SHP77 treated with DMSO at 0.1 percent for 48 hours (cell line): ENCODE results near the gene COL8A2.

ENCODE experiments used
- DNase-seq: peaks from one replicate; lab custom pipeline; 2025; lab: John Stamatoyannopoulos, UW

Gene COL8A2

DNA sequence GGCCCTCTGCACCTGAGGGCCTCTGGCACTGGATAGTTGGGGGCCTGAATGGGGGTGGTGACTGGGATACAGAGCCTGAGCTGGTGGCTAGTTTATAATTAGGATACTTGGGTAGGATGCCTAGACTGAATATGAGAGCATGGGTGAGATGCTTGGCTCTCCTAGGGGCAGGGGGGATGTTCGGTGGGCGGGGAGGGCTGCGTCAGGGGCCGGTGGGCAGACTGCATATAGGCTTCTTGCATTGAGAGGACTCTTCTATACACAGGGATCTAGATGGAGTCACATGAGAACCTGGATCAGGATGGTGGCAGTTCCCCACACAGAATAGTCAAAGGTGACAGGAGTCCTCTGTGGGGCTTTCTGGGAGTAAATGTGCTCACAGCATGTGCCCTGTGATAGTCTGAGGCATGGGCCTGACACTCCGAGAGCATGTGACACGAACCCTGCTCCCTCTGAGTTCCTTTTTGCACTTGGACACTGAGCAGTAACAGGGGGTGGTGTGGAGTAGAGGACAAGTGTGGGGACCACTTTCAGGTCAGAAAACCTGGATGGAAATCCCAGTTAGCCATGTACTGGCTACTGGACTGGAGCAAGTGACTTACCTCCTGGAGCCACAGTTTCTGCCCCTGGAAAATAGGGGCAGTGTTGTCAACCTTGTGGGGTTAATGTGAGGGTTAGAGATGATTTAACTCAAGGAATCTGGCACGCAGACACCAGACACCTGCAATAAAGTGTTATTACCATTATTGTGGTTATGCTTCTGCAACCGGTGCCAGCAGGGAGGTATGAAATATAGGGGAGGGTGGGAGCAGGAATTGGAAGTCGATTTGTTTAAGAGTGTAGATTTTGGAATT lies 33.2 kb upstream of the COL8A2 start:
- no peak for DNase-seq

DNA sequence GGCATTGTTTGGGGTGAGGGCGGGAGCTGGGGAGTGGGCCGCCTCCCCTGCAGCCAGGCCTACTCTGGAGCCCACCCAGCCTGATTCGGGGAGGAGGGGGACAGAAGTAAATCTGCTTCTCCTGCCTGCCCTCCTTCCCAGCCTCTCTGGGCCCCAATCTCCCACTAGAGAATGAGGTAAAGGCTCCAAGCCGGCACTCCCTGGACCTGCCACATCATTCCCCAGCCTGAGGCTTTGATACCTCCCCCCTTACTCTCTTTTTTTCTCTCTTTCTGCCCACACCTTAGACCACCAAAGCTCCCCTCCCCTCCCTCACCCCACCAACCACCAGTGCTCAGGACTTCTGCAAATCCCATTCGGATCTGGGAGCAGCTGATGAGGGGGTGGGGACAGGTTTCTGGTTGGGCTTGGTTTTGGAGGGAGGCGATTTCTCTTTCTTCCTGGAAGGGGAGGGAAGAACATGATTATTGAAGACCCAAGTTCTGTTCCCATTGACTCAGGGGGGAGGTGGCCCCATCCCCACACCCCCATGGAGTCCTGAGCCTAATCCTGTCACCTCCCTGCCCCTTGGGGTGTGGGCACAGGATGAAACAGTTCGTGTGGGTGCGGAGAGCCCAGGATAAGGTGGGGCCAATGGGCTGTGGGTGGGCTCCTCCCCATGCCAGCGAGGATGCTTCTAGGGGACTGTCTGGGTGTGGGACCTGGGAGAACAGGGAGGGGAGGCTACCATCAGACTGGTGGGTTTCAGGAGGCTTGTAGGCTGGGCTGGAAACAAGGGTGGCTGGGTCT lies 32.3 kb upstream of the COL8A2 start:
- DNase-seq, result no peak

DNA sequence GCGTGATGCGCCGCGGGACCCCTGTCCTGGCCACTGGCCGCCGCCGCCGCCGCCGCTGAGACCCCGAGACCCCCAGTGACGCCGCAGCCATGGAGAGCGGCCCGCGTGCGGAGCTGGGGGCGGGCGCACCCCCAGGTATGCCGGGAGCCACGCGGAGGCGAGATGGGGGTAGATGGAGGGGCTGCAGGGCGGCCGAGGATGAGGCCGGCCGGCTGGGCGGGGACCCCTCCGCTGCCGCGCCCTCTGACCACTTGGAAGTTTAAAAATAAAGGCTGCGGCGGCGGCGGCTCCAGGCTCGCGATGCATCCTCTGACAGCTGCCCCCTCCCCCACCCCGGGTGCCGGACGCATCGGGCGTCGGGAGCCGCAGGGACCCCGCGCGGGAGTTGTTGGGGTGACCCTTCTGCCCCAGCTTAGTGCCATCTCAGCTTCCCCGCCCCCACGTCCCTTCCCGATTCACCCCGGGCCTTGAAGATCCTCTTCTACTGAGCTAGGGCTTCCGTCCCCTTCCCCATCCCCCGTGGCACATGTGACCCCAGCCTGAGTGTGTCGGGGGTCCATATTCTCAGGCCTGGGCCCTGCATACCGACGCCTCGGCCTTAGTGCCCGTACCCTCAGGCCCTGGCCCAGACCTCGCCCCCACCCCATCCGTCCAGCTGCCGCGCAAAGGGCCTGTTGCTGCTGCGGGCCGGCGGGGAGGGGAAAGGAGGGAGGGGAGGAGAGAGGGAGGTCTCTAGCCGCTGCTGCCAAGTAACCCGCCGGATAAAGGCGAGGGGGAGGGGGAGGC lies 31.5 kb upstream of the COL8A2 start:
- DNase-seq, result peak; percentile 38

DNA sequence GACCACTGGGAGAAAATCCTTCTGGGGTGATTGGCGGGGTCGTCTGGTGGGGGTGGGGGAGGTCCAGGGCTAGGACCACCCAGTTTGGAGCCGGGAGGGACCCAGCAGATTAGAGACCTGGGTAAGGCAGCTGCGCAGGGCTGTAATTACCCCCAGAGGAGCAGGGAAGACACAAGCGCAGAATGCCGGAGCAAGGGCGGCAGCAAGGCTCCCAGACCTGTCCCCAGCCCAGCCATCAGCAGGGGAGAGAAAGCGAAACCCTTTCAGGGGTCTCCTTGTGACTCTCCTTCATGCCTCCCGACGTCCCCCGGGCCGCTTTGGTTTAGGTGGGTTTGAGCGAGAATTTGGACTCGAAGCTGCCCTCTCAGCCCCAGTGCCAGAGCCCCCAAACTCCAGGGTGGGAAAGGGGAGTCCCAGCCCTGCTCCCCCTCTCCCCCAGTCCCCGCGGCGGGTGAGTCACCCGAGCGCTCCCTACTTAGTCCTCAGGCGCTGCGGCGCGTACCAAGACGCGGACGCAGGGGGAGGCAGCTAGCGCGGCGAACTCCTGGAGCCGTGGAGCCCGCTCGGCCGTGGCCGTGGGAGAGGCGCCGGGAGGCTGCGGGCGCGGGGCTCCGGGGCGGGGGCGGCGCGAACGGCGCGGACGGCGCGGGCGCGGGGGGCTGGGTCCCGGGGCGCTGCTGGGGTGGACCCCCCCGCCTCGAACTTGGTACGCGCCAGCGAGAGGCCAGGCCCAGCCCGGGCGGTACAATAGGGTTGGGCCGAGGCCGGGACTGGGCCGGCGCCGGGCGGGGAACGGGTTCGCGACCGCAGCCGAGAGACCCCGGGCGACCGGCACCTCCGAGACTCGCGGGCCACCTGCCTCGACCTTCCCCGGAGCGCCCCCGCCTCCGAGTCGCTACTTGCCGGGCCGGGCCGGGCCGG lies 30.6 kb upstream of the COL8A2 start, which contains the start of gene MAP7D1:
Gene MAP7D1 (plus strand): TSS at position 753 of the 921 bp plus-strand sequence. CDS start 258 bp downstream, outside the sequence.
- DNase-seq, result no peak

DNA sequence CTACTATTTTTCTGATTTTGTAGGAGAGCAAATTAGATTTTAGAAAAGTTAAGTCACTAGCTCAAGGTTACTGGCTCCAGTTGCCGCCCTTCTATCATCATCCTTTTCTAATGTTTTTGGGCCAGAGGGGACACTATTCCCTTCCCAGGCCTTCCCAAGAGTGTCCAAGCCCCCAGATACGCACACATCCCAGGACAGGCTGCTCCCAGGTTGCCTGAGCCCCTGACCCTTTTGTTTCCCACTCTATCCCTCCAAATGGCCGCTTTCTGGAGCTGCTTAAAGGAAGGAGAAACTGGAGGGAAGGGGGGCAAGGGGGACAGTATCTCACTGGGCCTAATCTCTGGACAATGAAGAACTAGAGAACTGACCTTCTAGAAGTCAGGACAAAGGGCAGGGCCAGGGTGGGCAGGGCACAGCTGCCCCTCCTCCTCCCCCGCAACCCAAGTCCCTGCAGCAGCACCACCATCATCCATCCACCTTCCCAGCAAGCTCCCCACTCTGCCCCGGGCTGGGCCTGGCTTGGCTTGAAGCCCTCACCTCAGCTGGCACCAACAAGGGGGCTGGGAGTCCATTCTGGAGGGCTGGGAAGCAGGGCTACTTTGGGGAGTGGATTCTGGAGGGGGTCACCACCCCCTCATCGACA lies 29.9 kb upstream of the COL8A2 start:
- DNase-seq, result no peak

DNA sequence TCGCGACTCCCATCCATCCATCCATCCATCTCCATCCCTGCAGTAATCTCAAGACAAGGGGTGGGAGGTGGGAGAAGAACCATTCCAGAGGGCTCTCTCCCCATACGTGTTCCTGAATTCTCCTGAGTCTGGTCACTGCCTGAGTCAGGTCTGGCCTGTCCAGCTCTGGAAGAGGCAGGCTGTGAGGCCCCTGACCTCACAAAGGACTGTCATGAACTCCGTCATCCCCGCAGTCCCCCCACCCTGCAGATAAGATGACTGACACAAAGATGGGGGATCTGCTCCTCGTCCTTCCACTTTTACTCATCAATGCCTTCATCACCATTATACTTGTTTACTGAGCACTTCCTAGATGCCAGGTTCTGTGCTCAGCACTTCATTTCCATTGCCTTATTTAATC lies 29.3 kb upstream of the COL8A2 start:
- no peak for DNase-seq

DNA sequence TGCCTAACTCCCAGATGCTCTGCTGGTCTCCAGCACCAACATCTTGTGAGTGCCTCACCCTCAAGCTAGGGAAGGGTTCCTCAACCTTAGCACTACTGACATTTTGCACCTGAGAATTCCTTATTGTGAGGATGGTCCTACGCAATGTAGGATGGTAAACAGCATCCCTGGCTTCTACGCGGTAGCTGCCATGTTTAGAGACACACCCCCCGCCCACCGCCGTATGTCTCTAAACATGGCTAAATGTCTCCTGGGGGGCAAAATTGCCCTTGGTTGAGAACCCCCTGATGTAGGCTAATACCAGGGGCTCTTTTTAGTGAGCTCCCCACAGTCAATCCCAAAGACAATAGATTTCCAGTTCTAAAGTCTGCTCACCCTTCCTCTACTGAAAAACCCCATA lies 28.5 kb upstream of the COL8A2 start:
- DNase-seq, result no peak

DNA sequence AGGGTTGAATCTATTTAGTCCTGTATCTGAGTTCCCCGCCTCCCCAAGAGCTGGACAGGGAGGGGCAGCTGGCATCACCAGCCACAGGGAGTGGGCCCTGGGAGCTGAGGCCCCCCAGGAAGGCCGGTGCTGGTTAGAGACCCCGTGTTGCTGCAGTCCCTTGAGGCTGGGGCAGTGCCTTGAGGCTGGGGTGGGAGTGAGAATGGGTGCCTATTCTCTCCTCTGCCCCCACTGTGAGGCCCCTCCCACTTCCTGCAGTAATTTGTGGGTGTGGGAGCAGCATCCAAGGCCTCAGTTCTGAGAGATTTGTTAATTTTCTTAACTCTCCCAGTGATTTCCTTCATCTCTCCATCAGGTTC lies 26.8 kb upstream of the COL8A2 start:
- DNase-seq, result no peak

DNA sequence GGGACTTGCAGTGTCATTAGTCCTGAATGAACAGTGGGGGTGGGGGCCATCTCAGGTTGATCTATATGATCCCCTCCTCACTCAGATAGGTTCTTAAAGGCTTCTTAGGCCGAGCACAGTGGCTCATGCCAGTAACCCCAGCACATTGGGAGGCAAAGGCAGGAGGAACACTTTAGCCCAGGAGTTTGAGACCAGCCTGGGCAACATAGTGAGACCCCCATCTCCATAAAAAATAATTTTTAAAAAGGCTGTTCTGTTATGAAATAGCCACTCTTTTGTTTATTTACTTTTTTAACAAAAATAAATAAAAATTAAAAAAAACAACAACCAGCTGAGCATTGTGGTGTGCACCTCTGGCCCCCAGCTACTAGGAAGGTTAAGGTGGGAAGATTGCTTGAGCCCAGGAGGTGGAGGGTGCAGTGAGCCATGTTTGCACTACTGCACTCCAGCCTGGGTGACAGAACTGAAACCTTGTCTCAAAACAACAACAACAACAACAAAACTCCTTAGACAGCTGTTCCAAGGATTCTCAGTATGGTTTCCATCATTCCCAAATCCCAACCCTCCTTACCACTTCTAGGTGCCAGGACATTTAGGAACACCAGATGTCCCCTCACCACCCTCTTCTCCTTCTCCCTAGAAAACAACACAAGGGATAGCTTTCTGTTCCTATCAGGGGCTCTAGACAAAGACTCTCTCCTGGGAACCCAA lies 26.3 kb upstream of the COL8A2 start:
- no peak for DNase-seq

DNA sequence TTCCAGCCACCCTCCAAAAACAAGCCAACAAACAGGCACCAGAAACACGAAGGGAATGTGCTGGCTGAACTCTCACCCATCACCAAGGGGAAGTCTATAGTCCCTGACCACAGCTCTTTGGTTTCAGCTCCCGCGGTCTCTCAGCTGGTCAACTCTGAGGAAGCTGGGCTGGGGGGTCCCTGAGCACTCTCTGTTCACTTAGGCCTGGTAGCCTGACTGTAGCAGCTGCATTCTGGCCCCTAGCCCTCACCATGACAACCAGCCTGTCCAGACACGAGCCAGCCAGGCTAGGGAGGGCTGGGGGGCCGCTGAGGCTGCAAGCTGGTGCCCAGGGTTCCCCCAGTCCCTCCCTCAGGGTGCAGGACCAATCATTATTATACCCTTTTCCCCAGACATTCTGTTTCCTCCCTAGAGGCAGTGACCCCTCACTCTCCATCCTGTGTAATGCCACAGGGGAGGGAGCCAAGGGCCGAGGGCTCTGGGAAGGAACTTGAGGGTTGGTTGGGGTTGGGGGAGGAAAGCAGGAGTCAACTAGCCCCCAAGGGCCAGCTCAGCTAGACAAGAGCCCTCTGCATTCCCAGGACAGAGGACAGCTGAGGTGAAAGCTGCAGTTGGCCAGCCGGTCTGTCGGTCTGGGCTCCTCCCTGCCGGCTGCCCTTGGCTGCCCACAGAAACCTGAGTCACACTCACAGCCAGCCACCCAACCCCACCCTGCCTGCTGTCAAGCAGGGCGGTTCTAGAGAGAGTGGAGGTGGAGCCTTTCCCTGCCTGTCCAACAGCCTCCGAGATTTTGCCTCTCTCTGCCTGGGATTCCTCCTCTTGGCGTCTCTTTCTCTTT lies 25.5 kb upstream of the COL8A2 start:
- peak; percentile 87 for DNase-seq

DNA sequence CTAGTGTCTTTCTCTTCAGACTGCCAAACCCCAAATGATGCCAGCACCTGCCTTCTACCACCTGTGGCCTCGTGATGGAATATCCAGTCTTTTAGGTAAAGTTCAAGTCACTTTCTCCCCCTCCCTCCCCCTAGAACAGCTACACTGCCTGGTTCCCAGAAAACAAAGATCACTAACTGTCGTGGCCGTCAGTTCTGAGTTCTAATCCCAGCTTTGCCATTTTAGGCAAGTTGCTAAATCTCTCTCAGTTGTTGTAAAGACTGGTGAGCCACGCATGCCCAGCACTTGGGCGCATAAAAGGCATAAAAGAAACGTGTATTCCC lies 24.9 kb upstream of the COL8A2 start:
- DNase-seq, result no peak

DNA sequence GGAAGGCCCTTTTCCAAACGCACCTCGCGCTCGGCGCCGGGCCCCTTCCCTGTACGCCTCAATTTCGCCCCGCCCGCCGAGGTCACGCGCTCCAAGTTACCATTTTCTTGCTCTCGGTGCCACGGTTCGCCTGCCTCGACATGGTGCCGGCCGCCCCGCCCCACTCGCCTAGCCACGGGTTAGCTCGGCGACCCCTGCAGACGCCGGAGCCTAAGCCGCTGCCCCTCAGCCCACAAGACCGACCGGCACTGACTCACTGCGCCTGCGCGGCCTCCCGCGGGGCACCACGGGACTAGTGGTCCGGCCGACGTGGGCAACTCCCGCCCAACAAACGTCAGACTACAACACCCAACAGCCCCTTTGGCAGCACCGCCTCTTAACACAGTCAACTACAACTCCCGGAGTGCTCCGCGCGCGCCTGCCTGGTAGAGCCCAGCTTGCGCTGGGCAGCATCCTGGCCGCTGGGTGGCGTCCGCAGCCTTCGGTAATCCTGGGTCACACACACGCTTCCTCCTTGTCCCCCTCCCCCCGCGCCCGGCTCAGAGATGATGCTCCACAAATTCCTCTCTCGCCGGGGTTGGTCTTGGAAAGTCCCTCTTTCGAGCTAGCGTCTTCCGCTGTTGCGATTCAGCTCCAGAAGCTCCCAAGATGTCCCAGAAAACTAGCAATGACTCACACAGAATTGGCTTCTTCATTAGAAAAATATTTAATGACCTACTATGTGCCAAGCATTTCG lies 24.4 kb upstream of the COL8A2 start, which contains the start of gene TRAPPC3:
Gene TRAPPC3 (minus strand): TSS at position 250 of the 736 bp plus-strand sequence. CDS start 108 bp downstream, at position 142.
- peak; percentile 97 for DNase-seq

DNA sequence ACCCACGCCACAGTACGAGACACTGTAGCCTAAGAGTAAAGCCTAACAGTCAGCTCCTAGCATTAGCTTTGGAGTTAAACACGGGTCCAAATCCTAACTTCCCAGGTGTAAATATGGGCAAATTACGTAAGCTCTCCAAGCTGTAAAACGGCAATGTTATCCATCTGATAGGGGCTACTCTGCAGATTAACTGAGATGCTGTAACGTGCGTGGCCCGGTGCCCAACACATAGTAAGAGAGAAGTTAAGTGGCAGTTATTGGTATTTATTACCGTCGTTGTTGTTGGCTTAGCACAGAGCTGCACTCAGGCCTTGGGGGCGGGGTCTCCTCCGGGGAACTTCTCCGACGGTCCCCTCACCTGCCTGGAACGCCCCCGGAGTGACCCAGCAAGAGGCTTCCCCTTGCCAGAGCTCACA lies 23.8 kb upstream of the COL8A2 start:
- DNase-seq, result no peak

DNA sequence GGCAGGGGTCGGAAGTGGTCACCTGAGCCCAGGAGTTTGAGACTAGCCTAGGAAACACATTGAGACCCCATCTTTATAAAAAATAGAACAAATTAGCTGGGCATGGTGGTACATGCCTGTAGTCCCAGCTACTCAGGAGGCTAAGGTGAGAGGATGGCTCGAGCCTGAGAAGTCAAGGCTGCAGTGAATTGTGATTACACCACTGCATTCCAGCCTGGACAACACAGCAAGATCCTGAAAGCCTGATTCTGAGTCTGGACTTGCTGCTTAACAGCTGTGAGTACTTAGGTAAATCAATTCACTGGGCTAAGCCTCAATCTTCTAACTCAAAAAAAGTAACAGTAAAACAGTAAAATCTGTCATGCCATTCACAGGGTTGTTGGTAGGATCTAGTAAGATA lies 19.4 kb upstream of the COL8A2 start:
- DNase-seq, result no peak

DNA sequence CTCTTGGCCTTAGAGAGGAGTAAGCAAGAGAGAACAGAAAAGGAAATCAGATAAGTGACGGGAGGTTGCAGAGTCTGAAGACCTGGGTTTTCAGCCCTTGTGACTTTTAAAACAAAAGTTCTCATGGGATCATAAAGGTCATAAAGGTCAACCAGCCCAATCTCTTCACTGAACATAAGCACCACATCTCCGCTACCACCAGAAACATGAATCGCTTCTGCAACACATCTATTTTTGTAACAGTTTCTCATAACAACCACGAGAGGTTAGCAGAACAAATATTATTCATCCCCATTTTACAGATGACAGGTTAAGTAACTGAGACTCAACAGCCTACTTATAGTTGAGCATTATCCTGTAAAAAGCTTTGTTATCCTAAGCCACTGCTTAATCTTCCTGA lies 18.4 kb upstream of the COL8A2 start:
- DNase-seq, result no peak

DNA sequence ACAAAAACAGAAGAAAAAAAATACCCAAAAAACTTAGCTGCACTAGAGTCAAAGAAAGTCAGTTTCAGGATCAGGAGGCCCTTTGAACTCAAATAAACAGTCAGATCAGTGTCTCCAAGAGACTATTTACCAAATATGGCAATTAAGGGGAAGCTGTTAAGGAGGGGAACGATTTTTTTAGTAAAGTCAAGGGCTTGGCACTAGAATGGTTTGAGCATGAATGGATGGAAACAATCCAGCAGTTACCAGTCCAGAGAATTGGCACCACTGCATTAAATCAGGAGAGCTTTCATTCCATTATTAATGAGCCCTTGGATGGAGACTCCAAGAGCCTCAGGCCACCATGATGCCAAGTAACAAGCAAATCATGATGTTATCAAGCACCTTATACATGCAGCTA lies 17.1 kb upstream of the COL8A2 start:
- DNase-seq, result no peak

DNA sequence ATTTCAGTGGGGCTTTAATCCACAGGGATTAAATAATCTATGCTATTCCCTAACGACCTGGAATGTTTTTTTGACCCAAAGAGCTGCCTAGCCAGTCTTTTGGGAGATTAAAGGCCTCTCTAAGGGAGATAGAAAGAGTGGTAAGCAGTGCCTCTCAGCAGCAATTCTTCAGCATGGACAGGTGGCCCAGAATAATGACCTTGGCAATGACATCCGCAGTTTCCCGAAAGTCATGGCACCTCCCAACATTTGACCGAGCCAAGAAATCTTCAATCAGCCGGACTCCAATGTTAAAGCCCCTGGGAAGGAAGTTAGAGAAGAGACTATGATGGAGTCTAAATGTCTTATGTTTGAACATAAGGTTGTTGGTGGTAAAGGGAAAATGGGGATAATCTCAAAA lies 14.5 kb upstream of the COL8A2 start:
- DNase-seq, result no peak

DNA sequence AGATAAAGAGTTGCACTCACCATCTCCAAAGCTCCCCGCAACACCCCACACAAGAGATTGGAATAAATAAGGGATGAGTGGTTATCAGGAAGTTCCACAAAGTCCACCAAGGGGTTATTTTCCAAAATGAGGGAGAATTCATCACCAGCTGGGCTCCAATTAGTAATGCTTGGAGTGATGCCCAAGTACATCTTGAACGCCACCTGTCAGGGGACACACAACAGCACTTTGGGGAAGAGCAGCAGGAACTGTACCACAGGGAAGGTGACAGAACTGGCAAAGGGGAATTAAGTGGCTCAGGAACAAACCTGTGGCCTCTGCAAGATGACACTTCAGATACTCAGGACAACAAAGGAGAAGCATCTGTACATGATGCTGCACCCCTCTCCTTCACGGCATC lies 12.8 kb upstream of the COL8A2 start:
- no peak for DNase-seq

DNA sequence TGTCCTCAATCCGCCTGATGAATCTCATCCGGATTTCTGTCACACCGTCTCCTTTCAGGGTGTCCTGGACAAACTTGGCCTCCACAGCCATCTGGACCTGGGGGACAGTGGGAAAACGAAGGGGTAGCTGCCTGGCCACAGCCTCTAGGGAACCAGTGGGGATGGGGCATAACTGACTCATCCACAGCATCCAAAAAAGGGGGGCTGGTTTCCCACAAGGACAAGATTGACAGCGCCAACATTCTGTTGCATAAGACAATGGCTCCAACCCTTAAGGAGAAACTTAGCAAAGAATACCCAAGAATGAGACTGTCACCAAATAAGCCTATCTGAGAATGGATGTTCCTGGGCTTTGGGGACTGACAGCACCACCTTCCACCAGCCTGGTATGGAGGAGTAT lies 12.2 kb upstream of the COL8A2 start:
- no peak for DNase-seq
